GM21381 (cell line): ENCODE data around the gene POT1.
A peak's percentile ranks its signal among the peaks of the same experiment; 100 is the strongest.

Experiments
- ATAC-seq: cut with Tn5 transposase; IDR thresholded peaks from one replicate; pipeline ENCODE4 v1.9.1; 2021; ENCODE audit warnings: mild to moderate bottlenecking, moderate library complexity; ENCODE audit not compliant: unreplicated experiment

POT1 gene

GRCh38 chr7:124811341-124811740 is 118.3 kb downstream of the POT1 start:
- ATAC-seq: no peak

- ATAC-seq: no peak
These were observed 119.0 kb downstream of the POT1 start for GRCh38 chr7:124810605-124811004.

- no peak for ATAC-seq
These were observed 121.4 kb downstream of the POT1 start for GRCh38 chr7:124808206-124808605.

- ATAC-seq: no peak
These were observed 128.2 kb downstream of the POT1 start for GRCh38 chr7:124801330-124801895.

- ATAC-seq: no peak
These were observed 129.2 kb downstream of the POT1 start for GRCh38 chr7:124800386-124800785.

- ATAC-seq: no peak
These were observed 130.2 kb downstream of the POT1 start for GRCh38 chr7:124799448-124799847.

- ATAC-seq: no peak
These were observed 132.9 kb downstream of the POT1 start for GRCh38 chr7:124796771-124797170.

GRCh38 chr7:124792696-124793095 is 136.9 kb downstream of the POT1 start:
- ATAC-seq: no peak

- no peak for ATAC-seq
These were observed 137.6 kb downstream of the POT1 start for GRCh38 chr7:124792002-124792401.

- no peak for ATAC-seq
These were observed 138.2 kb downstream of the POT1 start for GRCh38 chr7:124791426-124791825.

GRCh38 chr7:124790645-124791044 is 139.0 kb downstream of the POT1 start:
- ATAC-seq: no peak

GRCh38 chr7:124785994-124786393 is 143.6 kb downstream of the POT1 start:
- no peak for ATAC-seq

- peak; percentile 85 for ATAC-seq
These were observed 144.5 kb downstream of the POT1 start for GRCh38 chr7:124784879-124785818.

GRCh38 chr7:124783271-124783670 is 146.4 kb downstream of the POT1 start:
- ATAC-seq: no peak

- no peak for ATAC-seq
These were observed 147.5 kb downstream of the POT1 start for GRCh38 chr7:124781907-124782734.

- ATAC-seq: no peak
These were observed 148.2 kb downstream of the POT1 start for GRCh38 chr7:124781418-124781817.

GRCh38 chr7:124780608-124781007 is 149.0 kb downstream of the POT1 start:
- no peak for ATAC-seq

GRCh38 chr7:124780056-124780455 is 149.6 kb downstream of the POT1 start:
- no peak for ATAC-seq

GRCh38 chr7:124779620-124780019 is 150.0 kb downstream of the POT1 start:
- no peak for ATAC-seq

- ATAC-seq: no peak
These were observed 150.4 kb downstream of the POT1 start for GRCh38 chr7:124779194-124779593.

GRCh38 chr7:124777268-124777667 is 152.4 kb downstream of the POT1 start:
- ATAC-seq: no peak
